ENCODE data around the gene S100A7A.
"Not testable (repeated sequence)": the region's sequence is repeated elsewhere in the genome, so short reads cannot be mapped to it uniquely, and the experiment has no call there.

Gene S100A7A

DNA sequence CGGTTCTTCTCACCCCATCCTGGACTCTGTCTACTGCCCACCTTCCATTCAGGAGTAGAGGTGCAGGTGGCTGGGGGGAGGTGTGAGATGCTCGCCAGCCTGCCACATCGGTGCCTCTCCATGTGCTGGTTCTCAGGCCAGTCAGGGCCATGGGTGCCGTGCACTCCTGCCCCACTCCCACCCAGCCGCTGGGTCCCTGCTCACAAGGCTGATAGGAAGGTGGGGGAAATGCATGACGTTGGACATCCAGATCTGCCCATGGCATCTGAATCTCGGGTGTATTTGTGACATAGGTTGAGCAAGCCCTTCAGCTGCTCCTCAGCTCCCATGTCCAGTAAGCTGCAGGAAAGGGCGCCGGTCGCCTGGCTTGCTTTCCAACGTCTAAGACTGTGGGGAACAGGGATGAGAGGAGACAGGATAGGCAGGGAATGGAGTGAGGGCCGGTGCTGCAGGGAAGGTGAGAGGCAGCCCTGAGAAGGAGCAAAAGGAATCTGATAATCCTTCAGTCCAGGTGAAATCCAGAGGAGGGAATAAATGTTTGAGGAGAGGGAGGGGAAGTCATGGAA, 11.8 kb downstream of the S100A7A start:
- no peak for FAIRE-seq

DNA sequence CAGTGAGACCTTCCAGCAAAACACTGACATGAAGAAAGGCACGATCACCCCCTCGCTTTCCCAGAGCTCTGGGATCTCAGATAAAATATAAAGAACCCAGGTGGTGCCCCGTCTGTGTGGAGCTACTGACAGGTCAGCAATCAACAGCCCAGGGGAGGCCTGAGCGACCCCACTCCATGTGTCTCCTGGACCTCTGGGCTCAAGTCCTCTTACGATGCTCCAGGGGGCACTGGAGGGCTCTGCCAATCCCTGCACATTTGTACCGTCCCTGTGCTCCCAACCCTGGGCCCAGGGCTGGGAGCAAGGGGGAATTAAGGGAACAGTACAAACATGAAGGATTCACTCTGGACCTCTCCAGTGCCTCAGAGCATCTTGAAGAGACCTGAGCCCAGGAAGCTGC, 12.5 kb downstream of the S100A7A start:
- no peak for FAIRE-seq

DNA sequence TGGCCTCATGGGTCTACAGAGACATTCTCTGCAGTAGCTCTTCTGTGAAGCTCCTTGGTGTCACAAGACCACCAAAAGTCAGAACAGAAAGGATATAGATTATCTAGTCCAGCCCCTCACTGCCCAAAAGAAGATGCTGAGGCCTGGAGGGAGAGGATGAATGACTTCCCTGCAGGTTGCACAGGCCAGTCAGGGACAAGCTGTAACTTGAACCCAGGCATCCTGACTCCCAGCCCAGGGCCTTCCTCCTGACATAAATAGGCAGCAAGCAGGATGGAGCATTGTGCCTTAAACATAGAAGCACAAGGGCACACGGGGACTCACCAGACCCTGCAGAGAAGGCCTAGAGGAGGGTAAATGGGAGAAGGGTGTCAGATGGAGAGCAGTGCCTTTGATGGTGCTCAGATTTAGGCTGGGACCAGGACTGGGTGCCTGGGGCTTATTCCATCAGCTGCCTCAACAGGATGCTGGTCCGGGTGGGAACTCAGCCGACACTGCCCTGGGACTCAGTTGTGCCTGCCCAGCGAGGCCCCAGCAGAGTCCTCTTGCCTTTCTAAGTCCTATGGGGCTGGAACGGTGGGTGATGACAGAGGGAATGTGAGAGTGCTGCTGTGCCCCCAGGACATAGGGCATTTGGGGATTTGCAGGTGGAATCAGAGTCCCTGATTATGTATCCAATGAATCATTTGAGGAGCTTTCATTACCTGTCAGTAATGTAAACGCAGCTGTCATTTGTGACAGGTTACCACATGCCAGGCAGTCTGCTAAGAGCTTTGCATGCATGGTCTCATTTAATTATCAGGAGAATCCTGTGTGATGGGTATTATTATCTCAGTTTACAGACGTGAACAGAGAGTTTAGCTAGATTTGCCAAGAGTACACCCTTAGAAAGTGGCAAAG, 13.2 kb downstream of the S100A7A start:
- no peak for FAIRE-seq

DNA sequence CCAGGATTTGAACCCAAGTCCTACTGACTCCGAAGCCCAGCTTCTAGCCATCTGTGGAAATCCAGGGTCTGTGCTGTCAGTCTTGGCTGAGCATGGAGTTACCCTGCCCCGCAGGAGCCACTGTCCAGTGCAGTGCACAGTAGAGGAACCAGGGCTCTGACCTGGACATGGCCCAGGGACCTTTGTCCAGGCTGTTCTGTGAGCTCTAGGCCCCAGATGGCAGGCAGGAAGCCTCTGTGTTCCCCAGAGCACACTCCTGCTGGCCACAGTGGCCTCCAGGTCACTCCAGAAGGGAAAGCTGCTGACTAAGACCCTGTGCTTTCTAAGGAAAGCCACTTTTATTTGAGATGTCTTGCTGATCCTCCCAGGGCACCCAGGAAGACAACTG, 13.8 kb downstream of the S100A7A start:
- no peak for FAIRE-seq

DNA sequence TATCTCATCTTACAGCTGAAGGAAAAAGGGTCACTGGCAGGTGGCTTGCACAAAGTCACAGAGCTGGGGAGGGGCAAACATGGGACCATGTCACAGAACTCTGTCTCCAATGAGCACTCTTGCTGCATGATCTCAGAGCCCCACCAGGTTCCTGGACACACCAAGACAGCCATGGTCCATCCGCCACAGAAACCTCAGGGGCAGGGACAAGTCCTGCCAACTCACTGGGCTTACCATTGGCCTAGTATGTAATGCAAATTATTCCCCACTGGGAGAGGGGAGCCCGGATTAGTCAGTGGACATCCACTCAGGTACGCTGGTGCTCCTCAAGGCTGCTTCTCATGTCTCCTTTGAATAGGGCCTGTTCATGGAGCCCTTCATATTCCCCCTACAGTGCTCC, 14.2 kb downstream of the S100A7A start:
- no peak for FAIRE-seq

DNA sequence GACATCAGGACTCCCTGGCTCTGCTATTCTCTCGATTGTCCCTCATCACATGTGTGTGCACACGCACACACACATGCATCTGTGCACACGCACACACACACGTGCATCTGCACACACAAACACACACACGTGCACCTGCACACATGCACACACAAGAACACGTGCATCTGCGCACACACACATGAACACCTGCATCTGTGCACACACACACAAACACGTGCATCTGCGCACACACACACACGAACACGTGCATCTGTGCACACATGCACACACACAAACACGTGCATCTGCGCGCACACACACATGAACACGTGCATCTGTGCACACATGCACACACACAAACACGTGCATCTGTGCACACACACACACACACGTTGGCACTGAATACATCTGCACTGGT, 14.7 kb downstream of the S100A7A start:
- no peak for FAIRE-seq

DNA sequence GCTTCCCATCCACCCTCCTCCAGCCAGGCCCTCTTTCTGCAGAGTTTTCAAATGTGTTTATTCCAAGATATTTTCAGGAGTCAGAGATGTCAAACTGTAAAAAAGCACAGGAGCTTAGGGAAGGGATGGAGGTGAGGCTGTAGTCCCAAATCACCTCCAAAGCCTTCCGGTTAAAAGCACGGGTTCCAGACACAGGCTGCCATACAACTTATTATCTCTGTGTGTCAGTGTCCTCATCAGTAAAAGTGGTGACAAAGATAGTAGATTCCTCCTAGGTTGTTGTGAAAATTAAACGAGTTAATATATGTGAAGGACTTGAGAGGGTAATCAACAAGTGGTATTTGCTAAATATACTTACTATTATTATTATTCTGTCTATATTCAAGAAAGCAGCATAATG, 15.1 kb downstream of the S100A7A start:
- FAIRE-seq = no peak

DNA sequence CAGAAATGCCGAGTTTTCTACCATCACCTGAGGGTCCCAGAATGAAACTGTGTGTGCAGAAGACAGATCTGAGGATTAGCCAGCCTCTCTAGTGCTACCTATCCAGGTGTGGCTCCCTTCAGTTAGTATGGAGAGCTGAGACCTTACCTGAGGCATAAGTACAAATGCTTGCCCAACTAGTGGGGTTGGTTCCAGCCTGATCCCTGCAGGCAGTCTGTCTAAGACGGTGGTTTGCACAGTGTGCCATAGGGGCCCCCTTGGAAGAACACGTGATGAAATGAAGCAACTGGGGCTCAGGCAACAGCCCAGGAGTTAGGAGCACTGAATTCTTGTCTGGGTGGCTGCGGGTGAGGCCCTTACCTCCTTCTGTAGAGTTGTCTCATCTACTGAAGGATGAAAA, 15.6 kb downstream of the S100A7A start:
- FAIRE-seq = no peak

DNA sequence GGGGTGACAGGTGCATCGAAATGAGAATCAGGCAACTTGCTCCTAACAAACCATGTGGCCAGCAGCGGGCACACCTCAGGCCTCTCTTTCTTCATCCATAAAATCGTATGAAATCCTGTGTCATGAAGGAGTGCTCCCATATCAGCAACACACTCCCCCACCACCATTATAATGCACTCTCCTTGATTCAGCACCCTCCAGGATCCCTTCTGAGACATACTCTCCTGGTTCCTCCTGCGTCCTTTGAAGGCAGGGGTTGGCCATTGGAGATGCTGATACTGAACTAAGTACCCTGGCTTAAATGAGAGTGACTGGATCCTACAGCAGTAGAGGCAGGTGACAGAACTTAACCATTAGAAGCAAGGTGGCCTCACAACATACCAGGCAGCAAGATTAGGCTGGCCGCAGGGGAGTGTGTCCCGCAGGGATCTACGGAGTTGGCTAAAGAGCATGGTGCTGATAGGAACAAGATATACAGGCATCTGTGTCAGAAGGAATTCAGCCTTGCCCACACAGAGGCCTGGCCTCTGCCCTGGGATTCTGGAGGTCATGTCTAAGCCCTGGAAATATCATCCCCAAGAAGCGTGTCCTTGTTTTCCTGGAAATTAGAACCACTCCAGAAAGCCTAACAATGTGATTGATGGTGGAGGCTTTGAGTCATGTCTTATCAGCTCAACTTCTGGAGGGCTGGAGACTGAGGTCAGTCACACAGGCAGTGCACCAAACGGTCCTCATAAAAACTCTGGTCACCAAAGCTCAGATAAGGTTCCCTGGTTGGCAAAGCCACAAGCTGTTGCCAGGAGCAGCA, 16.8 kb downstream of the S100A7A start:
- no peak for FAIRE-seq

DNA sequence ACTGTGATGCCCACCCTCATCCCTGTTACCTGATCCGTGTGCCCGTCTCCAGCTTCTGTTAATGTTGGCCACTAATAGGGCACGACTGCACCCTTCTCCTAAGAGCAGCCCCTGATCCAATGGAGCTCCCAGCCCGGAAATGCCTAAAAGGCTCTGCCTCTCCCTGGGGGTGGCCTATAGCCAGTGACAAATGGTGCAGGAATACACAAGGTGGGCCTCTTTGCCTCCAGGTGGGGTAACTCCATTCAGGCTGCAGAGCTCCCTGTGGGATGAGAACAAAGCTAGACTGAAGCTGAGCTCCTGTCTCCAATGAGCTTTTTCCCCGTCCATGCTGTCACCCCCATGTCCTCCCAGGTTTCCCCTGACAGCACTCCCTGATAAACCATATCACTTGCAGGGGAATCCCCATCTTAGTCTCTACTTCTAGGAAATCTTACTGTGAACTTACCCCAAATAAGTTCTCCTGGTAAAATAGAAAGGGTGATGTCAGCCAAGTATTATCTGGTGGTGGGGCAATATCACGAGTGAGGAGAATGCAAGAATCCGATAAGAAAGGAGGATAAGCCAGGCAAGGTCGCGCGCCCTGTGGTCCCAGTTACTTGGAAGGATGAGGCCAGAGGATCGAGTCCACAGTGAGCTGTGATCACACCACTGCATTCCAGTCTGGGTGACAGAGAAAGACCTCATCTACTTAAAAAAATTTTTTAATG, 18.6 kb downstream of the S100A7A start:
- FAIRE-seq = no peak

DNA sequence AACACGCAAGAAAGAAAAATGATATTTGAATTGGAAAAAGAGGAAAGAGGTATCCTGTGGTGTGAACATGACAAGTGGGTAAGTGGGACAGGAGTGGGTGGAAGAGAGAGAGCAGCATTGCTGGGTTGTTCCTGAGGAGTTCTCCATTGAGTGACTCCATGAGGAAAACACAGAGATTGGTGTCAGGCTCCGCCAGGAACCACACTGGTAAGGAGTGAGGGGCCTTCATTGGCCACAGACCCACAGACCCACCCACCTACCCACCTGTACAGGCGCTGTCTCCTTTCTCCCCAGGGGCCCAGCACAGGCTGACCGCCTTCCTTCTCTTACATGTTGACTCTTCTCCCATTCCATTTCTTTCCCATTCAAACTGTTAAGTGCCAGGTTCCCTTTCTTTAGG, 20.9 kb downstream of the S100A7A start:
- FAIRE-seq = no peak

DNA sequence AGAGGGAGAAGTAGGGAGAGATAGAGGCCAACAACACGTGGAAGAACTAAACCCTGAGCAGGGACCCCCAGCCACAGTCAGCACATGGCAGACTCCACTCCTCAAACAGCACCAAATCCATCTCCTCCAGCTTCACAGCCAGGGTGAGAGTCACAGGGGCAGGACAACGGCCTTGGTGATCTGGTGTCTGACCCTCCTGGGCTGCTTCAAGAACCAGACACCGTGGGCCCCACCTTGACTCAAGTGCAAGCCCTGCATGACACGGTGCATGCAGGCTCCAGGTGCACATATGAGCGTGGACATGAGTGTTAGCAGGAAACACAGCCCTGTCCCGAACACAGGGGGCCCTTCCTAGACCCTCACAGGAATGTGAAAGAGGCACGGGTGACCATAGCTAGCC, 22.3 kb downstream of the S100A7A start:
- FAIRE-seq = no peak

DNA sequence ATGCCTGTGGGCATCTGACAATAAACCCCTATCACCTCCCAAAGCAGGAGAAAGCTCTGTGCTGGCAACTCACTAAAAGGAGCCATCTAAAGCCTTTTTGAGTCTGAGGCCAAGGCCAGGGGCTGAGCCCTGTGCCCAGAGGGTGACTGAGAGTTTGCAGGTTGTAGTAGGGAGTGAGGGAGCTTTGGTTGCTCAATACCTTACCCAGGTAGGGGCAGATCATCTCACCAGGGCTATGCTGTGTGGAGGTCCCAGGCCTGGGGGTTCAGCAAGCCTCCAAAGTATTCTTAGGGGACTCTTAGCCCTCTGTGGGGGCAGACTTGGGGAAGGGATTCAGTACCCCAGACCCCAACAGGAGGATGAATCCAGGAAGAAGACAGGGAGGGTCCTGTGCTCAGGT, 23.0 kb downstream of the S100A7A start:
- FAIRE-seq = no peak

DNA sequence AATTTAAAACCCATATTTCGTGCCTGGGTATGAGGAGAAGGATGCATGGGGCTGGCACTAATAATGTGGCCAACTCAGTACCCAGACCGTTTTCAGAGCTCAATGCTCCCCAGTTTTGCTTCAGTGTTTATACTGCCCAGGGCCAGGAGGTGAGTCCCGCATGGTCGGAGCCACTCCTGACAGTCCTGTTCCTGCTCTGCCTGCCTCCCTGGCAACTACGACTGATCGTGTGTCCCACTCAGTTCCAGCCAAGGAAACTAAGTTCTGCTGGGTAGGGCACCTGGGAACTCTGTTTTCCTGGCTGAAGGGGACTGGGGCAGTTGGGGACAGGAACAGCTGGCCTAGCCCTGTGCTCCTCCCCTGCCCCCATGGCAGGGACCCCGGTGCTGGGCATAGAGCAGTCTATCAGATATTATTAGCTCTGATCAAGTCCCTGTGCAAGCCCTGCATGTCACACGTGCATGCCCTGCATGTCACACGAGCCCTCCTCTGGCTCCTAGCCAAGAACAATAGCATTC, 25.0 kb downstream of the S100A7A start:
- FAIRE-seq = no peak

DNA sequence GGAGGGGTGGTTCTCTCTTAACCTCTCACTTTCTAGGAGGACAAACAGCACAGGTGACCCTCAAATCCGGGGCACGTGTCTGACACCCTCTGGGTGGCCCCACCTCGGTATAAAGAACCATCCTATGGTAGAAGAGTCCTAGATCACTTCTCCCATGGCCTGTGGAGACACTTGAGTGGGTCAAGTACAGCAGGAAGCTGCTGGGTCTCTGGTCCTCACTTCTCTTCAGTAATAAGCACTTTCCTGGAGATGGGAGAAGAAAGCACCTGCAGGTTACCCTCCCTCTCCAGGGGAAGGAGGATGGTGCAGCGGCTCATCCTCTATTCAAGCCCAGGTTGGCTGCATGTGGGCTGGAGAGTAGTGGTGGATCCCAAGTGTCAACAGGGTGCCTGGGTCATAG, 27.2 kb downstream of the S100A7A start:
- no peak for FAIRE-seq

DNA sequence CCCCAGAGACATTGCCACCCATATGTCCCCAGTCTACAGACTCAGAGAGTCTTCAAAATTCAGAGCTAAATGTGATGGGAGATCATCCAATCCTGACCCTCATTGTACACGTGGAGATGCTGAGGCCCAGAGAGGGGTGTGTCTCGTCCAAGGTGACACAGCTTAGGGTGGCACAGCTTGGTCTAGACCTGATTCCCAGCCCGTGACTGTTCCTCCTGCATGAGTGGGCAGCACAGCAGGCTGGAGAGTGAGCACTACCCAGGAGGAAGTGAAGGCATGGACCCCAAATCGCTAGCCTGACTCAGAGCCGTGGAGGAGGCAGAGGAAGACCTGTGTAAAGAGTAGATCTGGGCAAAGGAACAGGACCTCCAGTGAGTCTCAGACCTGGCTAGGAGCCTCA, 27.8 kb downstream of the S100A7A start:
- FAIRE-seq = no peak

DNA sequence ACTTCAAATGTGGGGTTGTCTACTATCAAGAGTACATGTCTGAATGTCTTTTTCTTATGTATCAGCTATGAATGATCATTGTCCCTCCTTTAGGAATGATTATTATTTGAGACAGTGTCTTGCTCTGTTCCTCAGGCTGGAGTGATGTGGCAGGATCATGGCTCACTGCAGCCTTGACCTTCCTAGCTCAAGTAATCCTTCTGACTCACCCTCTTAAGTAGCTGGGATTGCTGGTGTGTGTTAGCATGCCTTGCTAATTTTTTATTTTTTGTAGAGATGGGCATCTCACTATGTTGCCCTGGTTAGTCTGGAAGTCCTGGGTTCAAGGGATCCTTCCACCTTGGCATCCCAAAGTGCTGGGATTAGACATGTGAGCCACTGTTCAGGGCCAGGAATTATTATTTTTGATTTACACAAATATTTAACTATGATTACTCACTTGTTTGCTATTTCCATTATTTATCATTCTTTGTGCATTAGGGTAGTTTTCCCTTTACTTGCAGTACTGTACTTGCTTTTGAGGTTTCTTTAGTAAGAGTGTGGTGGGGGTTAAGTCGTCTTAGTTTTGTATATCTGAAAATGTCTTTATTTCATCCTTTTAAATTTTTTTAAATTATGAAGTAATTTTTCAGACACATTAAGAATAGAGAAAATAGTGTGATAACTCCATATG, 31.3 kb downstream of the S100A7A start:
- no peak for FAIRE-seq

DNA sequence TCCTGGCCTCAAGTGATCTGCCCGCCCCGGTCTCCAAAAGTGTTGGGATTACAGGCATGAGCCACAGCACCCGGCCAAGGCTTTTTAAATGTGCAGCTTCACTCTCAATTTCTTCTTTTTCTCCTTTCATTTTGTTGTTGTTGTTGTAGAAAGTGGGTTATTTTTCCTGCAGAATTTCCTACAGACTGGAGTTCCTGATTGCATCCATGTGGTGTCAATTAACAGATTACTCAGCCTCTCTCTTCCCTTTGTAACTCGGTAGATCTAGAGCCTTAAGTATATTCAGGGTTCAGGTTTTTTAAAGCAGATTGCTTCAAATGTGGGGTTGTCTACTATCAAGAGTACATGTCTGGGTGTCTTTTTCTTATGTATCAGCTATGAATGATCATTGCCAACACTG, 32.5 kb downstream of the S100A7A start:
- FAIRE-seq = not testable (repeated sequence)

DNA sequence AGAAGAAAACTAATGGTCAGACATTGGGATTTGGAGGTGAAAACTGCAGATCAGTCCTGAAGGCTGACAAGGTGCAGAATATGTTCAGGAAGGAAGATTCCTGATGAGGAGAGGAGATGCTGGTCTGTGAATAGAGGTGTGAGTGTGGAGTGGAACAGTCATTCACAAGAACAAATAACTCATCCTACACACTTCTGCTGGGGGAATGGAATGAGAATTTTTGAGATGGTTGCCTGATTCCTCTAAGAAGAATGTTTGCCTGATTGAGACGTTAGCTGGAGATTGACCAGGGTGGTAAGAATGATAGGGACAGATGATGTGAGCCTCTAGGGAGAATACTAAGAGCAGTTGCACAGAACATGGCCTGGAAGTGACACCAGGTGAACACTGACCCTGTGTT, 40.1 kb downstream of the S100A7A start:
- FAIRE-seq = no peak

DNA sequence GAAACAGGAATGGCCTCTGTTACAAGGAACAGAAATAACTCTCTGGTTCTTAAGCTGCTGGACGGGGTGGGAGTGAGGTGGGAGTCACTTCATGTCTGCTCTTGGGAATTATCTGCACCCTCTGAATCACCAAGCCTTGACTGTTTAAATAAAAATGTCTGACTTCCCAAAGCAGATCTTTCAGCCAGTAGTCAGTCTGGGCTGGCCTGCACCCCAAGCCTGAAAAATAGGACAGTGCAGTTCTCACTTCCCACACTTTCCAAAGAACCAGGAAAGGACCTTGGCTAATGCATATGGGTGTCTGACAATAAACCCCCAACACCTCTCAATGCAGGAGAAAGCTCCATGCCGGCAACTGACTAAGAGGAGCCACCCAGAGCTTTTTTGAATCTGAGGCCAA, 43.3 kb downstream of the S100A7A start:
- no peak for FAIRE-seq

DNA sequence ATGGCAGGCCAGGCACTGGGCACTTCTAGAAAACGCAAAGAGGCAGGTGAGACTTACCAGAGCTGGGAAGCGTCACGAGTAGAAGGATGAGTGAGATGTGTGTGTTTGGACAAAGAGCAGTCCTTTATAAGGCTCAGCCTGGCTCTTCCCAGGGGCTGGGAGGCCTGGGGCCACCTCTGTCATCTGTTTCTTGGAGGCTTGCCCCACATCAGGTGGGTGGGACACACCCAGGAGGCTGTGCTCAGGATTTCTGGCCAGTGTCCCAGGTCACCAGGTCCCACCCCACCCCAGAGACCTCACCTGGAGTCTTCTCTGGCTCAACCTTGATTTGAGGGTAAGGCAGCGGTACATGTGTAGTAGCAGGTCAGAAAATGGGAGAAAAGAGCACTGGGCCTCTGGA, 44.2 kb downstream of the S100A7A start, which contains the start of gene S100A7:
S100A7 (minus strand) TSS at position 101 of the 400 bp plus-strand sequence. CDS start 1,638 bp downstream, outside the sequence.
- FAIRE-seq = no peak

DNA sequence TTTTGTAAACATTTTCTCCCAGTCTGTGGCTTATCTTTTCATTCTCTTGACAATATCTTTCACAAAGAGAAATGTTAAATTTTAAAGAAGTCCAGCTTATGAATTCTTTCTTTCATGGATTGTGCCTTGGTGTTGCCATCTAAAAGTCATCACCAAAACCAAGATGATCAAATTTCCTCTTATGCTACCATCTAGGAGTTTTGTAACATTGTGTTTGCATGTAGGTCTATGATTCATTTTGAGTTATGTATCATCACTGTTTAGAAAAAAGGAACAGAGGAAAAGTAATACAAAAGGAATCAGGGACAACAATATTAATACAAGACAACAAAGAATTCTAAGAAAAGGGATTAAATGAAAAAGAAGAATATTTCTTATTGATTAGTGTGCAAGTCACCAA, 46.4 kb downstream of the S100A7A start:
- FAIRE-seq = not testable (repeated sequence)
